Measurements from ENCODE around the gene CEBPE. TPM values are rescaled to one million over a fixed set of nuclear protein-coding genes. Genes with fewer than 3 reads are reported as not detected.

Gene CEBPE
- total RNA-seq, 1 donor from 2014 or later: not detected

DNA sequence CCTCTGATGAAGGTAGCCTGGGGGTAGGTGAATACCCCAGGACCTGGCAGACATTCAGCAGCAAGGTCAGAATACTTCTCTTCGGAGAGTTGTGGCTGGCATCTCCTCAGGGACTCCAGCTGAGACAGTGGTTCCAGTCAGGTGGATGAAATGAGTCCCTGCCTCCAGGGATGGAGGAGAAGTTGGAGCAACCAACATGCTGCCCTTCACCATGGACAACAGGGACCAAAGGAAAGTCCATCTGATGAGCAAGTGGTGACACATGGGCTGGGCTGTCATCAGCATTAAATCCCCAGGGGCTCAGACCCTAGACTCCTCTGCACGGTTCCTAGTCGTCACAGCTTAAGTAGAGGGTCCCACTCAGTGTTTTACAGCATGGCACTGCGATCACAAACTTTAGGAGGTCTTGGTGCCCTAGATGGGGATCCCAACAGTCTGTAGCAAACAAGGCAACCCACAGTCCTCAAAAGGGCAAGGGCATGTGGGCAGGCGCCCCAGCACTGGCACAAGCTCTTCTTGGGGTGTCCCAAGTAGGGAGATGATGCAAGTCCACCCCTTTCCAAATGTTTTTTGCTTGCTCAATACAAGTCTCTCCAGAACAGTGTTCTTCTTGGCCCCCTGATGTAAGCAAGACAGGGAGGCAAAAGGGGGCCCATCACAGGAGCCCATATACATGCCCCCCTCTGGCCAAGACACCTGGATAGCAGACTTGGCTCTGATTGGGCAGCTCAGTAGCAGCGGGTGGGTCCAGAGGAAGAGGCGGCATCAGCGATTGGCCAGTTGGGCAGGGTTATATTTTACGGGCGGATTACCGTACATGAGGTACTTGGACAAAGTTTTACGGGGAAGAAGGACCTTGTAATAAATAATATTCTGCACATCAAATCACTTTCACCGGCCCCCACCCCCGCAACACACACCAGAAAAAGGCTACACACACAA is 50.9 kb downstream of the CEBPE start:
- Mint-ChIP-seq H3K4me1 (ENCODE audit: unreplicated experiment) (peaks cover 27% of the 10 kb centered on the region), H3K27me3 (ENCODE audit: unreplicated experiment) (peaks cover 8% of the 10 kb centered on the region), H3K36me3 (ENCODE audit: low read depth, unreplicated experiment) (peaks cover 54% of the 10 kb centered on the region), H3K27ac (ENCODE audit: unreplicated experiment) (no peak overlapping the region), H3K9me3 (ENCODE audit: unreplicated experiment) (no peaks in the 10 kb centered on the region), H3K4me3 (ENCODE audit: unreplicated experiment) (peak overlapping the region; percentile 56)
- TF ChIP-seq CTCF (IDR thresholded peaks at IDR 0.05; ENCODE audit: unreplicated experiment): no peak
- no peak for DNase-seq (ENCODE audit: low spot score)

Other genes starting within 250 kb of the CEBPE start
- 105 TPM for gene LRP10, start 247.5 kb downstream of the CEBPE start, total RNA-seq (ENCODE audit: unreplicated experiment)
- gene REM2, start 236.0 kb downstream of the CEBPE start, total RNA-seq (ENCODE audit: unreplicated experiment): 0.36 TPM
- 52.4 TPM for gene RBM23, start 200.1 kb downstream of the CEBPE start, total RNA-seq (ENCODE audit: unreplicated experiment)
- 57.9 TPM for gene PRMT5, start 189.9 kb downstream of the CEBPE start, total RNA-seq (ENCODE audit: unreplicated experiment)
- 35.5 TPM for gene HAUS4, start 162.2 kb downstream of the CEBPE start, total RNA-seq (ENCODE audit: unreplicated experiment)
- gene AJUBA, start 136.7 kb downstream of the CEBPE start, total RNA-seq (ENCODE audit: unreplicated experiment): 7.2 TPM
- 9.0 TPM for gene C14orf93, start 109.1 kb downstream of the CEBPE start, total RNA-seq (ENCODE audit: unreplicated experiment)
- gene PSMB5, start 84.4 kb downstream of the CEBPE start, total RNA-seq (ENCODE audit: unreplicated experiment): 177 TPM
- gene PSMB11, start 77.0 kb downstream of the CEBPE start, total RNA-seq (ENCODE audit: unreplicated experiment): not detected
- 13.6 TPM for gene CDH24, start 61.7 kb downstream of the CEBPE start, total RNA-seq (ENCODE audit: unreplicated experiment)
- 226 TPM for gene ACIN1, start 24.1 kb downstream of the CEBPE start, total RNA-seq (ENCODE audit: unreplicated experiment)
- gene C14orf119, start 23.8 kb downstream of the CEBPE start, total RNA-seq (ENCODE audit: unreplicated experiment): 55.2 TPM
- gene CIROP, start 14.3 kb downstream of the CEBPE start, total RNA-seq (ENCODE audit: unreplicated experiment): not detected
- 24.3 TPM for gene SLC7A8, start 64.4 kb upstream of the CEBPE start, total RNA-seq (ENCODE audit: unreplicated experiment)
- not detected for gene RNF212B, start 118.7 kb upstream of the CEBPE start, total RNA-seq (ENCODE audit: unreplicated experiment)
- gene HOMEZ, start 166.9 kb upstream of the CEBPE start, total RNA-seq (ENCODE audit: unreplicated experiment): 21.7 TPM
- 8.4 TPM for gene PPP1R3E, start 183.6 kb upstream of the CEBPE start, total RNA-seq (ENCODE audit: unreplicated experiment)
- 22.0 TPM for gene BCL2L2, start 187.6 kb upstream of the CEBPE start, total RNA-seq (ENCODE audit: unreplicated experiment)
- gene PABPN1, start 202.2 kb upstream of the CEBPE start, total RNA-seq (ENCODE audit: unreplicated experiment): 191 TPM
- 35.3 TPM for gene SLC22A17, start 233.6 kb upstream of the CEBPE start, total RNA-seq (ENCODE audit: unreplicated experiment)
- gene EFS, start 245.9 kb upstream of the CEBPE start, total RNA-seq (ENCODE audit: unreplicated experiment): 17.8 TPM